GM21717 (cell line): ENCODE data around the gene ADCY5.

Experiments used
- ATAC-seq: cut with Tn5 transposase; IDR thresholded peaks from one replicate; pipeline ENCODE4 v1.9.1; 2021; ENCODE audit warnings: mild to moderate bottlenecking, moderate library complexity; ENCODE audit not compliant: unreplicated experiment

ADCY5 gene

DNA sequence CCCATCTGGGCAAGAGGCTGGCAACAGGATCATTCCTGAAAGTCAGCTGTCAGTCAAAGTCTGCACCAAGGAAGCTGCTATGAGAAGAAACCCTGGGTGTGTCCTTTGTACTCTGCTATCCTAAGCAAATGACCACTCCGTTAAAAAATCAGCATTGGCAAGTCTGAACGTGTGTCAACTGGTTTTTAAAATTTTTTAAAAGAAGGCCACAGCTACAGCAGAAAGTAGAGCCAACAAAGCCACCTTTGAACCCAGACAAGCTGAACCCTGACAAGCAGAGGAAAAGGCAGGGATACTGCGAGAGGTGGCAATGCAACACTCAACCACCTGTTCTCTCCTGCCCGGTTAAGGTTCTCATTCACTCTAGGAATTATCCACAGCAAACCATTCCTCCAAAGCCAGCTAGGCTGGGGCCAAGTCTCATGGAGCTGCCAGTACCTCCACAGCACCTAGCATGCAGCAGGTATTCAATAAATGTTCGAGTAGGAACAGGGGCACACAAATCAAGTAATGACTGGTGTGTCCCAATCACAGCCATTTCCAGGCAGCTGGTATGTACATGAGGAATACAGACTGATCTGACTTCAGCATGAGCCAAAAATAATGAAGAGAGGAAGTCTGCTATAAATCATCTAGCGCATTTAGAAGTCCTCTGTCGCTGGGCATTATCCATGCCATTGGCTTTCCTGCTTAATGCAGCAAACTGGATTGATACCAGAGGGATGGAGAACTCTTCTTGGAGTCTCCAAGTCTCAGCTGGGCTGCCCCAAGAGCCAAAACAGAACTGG, 76.0 kb downstream of the ADCY5 start:
- no peak for ATAC-seq

DNA sequence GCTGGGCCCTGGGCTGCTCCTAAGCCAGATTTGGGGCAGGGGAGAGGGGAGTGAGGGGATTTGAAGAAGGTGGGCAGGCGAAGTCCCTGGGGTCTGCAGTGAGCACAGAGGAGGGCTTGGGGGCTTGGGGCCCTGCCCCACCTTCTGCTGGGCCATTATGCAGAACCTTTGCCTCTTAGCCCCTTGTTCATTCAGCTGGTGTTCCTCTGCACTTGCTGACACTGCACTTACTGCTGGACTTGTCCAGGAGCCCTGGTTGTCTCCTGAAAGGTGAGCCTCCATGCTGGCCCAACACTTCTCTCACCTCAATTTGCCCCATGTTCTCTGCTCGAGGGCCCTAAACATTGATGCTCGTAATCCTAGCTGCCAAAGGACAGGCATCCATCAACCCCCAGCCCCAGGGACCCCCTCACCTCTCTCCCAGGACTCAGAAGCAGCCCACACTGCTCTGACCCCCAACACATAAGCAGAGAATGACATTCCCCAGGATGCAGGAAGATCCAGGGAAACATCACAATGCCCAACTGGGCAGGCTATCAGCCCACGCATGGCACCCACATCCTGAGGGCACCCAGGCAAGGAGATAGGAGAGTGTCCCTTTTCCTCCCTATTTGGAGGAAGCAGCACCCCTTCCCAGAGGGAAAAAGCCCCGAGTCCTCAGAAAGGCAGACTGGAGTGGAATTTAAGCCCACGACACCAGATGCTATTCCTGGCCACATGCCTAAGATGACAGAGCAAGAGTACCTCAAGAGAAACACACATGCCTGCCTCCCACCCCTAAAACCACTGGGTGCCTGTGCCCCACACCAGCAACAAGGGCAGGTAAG, 76.8 kb downstream of the ADCY5 start:
- no peak for ATAC-seq

DNA sequence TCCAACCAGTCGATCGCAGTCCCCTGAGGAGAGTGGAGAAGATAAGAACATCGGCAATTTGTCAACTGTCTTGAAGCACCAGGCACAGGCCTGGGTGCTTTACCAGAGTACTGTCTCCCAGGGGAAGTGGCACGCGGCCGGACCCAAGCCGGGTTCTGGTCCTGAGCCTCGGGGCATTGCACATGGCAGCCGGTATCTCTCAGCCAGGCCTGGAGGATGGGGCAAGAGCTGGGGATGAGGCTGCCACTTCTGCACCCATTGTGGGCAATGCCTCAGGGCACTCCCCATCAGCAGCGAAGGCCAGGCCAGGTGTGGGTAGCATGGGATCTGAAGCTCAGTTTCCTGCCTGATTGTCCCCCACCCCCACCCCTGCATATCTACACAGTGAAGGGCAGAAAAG, 77.5 kb downstream of the ADCY5 start:
- no peak for ATAC-seq

DNA sequence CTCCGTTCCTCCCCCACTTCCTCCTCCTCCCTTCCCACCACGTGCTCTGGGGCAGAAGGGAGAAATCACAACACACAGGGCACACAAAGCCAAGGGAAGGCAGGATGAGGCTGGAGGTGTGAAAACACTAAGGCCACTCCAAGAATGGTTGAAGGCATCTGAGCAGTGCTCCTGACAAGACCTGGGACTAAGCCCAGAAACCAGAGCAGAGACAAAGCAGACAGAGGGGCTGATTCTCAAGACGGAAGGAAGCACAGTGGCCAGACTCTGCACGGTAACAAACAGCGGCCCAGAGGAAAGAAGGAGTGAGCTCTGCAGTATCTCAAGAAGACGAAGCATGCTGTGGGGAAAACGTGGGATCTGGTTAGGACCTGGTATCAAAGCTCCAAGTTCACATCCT, 78.1 kb downstream of the ADCY5 start:
- ATAC-seq: no peak

DNA sequence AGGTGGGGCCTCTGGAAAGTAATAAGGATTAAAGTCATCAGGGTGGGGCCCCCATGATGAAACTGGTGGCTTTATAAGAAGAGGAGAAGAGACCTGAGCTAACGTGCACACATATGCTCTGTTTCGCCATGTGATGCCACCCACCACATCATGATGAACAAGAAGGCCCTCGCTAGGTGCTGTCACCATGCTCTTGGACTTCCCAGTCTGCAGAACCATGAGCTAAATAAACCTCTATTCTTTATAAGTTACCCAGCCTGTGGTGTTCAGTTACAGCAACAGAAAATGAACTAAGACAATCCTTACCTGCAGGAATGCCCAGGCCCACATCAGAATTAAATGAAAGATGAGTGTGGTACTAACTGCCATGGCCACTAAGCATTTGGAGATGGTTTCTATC, 79.8 kb downstream of the ADCY5 start:
- ATAC-seq: no peak

DNA sequence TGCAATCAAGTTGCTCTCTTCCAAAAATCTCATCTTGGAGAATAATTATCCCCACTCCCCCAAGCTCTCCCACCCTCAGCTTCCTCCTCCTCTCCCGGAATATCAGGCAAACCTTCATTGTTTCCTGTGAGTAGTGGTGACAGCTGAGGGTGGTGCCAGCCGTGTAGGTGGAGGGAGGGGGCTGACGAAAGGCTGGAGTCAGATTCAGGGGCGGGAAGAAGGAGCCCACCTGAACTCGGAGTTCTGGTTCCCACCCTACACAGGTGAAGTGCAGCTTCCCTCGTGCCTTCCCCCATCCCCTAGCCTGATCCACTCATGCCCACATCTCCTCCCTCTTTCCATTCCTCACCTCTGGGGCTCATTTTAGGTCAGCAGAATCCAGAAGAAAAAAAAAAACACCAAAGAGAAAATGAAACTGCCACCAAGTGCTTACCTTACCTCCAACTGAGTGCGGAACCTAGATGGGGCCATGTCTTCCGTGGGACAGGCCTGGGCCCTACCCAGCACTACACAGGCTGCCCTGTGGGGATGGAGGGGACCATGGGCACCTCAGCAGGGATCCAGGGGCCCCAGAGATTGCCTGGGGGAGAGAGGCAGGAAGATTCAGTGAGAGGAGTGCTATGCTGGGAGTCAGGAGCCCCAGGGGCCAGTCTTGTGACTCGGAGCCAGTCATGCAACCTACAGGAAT, 81.3 kb downstream of the ADCY5 start:
- ATAC-seq: no peak

DNA sequence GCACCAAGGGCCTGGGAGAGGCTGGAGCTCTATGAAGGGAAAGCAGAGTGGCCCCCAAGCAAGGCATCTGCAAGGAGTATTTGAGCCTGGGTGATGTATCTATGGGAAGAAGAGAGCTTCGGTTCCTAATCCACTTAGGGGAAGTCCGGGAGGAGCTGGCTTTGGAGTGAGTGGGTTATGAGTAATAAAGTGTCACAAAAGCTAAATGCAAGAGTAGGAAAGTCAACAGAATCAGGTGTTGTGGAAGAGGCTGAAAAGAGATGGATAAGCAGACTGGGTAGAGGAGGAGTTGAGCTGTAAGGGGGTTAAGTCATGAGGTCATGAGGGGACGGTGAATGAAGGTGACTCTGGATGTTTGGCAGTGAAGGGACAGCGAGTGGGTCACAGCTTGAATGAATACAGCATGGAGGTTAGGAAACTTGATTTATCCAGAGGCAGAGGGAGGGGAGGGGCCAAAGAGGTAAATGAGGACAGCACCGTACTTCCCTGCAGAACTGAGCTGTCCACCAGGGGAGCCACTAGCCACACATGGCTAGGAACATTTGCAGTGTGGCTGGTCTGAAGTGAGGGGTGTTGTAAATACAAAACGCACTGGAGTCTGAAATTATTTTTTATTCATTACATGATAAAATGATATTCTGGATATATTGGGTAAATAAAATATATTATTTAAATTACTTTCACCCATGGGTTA, 83.3 kb downstream of the ADCY5 start:
- no peak for ATAC-seq

DNA sequence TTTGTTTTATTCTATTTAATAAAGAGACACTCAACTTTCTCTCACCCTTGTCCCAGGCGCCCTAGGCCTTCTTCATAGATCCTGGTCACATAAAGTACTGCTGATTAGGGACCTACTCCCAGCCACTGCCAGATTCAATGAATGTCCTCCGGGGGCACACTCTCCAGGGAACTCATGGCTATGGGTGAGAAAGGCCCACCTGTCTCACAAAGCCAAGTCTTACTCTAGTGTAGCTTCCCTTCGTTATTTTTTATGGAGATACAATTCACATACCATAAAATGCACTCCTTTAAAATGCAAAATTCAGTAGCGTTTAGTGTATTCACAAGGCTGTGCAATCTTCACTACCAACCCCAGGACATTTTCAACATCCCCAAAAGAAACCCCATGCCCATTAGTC, 87.8 kb downstream of the ADCY5 start:
- no peak for ATAC-seq

DNA sequence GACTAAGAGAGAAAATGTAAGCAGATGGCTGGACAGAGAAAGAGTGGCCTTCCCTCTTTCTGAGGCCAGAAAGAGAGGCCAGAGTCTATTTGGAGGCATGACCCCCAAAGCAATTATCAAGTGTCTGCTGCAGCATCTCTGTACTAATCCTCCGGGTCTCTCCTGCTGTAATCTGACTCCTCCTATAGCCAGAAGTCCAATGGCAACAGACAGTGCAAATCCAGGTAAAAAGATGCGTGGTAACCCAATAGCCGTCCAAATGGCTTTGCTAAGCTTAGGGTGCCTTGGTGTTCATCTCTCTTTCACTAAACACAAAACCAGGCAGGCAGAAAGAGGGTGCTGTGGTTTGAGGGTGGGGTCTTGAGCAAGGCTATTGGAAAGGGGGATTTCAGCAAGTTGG, 91.6 kb downstream of the ADCY5 start:
- no peak for ATAC-seq

DNA sequence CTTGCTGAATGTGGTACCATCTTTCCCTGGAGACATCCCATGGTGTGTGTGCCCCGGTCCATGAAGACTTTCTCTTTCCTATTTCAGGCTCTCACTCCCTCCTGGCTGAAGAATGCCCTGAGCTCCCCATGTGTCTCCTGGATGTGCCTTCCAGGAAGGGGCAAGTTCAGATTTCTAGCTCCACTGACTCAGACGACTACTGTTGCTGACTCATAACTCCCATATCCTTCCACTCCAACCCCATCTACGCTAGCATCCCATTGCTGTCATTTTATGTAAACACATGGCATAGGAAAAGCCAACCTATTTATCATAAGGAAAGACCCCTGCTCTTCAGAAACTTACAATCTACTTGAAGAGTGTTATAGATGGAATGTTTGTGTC, 95.0 kb downstream of the ADCY5 start:
- no peak for ATAC-seq

DNA sequence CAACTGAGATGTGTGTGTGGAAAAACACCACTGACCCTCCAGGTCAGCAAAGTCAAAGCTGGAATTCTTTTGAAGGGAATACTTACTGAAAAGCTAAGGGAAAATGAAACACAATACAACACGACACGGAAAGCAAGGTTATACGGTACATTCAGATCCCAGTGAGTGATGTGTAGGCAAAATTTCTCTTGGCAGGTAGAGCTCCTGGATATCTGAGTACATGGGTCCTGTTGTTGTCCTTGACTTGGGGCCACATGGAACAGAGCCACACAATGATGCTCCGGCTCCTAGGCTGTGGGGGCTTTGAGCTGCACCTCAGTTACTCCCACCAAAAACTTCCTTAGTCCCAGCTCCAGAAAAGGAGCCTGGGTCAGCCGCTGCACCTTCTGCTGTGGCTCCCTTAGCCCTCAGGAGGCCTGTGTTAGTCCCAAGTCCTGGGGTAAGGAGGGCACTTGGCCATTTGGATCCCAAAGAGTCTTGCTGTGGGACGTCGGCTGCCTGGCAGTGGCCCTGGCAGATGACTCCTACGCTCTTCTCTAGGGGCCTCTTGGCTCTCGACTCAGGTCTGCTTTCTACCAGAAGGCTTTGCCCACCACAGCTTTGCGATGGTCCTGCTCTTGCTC, 95.6 kb downstream of the ADCY5 start:
- no peak for ATAC-seq

DNA sequence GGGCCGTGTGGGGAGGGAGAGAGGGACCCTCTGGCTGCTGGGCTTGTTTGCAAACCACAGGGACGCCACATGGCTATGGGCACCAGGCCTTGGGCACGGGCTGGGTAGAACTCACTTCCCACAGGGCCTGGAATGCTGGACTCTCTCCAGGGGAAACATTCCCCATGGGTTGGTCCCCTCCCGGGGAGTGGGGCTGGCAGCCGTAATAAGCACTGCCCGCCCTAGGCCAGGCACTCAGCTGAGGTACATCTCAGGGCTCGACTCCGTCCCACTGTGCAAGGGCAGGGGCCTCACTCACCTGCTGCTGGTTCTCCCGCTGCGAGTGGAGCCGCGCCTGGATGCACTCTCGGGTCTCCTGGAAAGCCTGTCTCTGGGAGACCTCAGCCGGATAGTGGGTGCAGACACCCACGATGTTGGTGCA, 96.7 kb downstream of the ADCY5 start:
- ATAC-seq: no peak

DNA sequence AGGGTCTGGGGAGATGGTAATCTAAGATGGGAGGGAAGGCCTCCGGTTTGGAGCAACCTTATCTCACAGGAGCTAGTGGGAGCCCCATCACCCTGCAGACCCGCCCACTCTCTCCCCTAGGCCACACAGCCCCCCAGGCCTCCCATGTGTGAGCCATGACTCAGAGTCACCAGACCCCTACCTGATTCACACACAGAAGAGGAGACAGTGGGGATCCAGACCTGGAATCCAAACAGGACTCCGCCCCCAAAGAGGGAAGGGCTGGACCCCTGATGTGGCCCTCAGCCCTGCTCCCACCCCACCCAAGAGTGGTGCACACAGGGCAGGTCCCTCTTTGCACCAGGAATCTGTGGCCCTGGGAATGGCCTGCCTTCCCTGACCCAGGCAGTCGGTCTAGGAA, 97.4 kb downstream of the ADCY5 start:
- no peak for ATAC-seq

DNA sequence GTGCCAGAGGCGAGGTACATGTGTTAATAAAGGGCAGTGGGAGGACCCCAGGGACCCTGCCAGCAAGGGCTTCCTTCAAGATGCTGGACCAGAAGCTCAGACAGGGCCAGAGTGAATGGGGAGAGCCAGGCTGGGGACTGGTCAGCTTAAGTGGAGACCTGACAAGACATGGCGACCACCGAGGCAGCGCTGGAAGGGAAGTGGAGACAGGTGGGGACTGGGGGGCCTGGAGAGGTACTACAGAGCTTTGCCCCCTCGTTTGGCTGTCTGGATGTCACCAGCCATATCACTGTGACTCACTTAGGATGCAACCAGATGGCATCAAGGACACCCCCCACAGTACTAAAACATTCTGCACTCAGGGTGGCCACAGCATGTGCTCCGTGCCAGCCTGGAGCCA, 97.9 kb downstream of the ADCY5 start:
- ATAC-seq: no peak

DNA sequence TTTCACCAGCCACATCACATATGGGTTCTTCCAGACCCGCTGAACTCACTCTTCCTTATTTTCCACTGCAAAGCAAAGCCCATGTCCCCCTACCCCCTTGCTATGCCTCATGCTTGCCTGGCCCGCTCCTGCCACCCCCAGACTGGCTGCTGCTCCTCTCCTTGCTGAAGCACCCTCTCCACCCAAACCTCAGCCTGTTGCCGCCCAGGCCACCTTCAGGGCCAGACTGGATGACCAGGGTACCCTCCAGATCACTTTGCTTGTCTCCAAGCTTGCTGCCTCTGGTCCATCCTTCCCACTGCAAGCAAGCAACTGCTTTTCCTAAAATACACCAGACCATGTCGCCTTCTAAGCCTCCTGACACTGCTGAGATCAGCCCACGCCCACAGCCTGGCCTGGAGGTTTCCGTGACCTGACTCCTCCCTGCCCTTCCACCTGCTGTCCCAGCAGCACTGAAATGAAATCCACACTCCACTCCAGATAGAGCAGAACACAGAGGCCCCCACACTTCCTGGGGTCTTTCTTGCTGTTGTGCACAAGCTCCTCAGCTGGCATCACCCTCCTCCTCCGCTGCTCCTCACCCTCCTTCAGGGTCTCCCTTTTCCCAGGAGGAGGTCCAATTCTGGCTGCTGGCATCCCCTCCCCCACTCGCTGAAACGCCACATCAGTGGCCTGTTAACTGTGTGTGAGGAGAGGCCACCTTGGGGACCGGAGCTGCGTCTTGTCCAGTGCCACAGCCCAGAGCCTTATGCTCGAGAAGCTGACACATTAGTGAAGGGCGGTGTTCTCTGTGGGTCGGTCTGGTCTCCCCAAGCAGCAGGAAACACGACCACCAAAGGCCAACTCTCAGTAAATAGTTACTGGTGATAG, 99.1 kb downstream of the ADCY5 start:
- ATAC-seq: no peak

DNA sequence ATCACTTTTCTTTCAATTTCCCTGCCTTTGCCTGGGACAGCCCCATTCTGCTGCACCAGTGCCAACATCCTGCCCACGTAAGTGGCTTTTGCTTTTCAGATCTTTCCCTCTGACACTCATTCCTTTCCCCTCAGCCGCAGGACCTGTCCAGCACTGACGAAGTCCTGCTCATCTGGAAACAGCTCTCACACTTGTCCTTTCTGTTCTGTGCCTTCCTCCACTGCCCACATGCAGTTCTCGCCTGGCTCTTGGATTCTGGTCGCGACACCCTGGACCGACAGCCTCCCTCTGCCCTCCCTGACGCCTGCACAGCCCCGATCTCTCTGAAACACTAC, 99.7 kb downstream of the ADCY5 start:
- no peak for ATAC-seq

DNA sequence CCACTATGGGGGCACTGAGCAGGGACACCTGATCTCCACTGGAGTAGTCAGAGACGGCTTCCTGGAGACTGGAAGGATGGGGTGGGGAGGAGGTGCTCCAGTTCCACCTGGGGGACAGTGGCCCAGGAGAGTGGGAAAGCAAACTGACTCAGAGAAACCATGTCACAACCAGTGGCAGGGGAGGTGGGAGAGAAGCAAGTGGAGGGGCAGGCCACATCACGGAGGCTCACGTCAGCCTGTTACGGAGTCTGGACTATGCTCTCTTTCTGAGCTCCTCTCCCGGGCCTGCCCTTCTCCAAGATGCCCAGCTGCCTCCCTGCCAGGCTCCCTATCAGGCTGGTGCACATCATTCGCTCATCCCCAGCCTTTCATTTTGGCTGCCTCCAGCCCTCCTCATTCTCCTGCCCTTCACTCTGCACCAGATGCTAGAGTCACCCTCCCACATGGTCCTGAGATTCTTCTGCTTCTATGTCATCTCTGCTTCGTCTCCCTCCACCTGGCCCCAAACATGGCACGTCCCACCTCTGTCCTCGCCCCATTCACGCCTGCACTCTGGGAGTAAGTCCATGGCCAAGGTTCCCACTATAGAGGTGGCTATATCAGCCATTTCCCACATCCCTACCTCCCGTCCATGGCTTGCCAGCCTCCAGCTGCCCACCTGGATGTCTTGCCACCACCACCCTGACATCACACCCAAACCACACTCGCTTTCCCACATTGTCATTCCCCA, 100.3 kb downstream of the ADCY5 start:
- ATAC-seq: no peak

DNA sequence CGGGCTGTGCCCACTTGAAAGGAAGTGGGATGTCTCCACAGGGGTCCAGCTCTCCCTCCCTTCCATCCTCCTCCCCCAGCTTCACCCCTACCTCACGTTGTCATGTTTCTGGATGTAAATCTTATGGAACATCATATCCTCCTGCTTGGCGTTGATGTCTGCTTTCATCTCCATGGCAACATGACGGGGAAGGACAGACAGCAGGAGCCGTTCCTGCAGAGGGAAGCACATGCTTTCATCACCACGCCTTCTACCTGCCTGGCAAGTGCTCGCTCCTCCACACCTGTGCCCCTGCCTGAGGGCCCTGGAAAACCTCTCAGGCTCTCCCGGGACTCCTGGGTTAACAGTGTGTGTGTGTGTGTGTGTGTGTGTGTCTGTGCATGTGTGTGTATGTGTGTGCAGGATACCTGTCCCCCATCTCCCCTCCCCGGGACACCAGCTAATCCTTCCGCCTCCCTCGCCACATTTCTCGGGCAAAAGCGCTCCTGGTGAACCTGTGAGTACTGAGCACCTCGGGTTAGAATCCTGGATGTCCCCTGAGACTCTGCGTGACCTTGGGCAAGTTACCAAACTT, 101.1 kb downstream of the ADCY5 start:
- no peak for ATAC-seq

DNA sequence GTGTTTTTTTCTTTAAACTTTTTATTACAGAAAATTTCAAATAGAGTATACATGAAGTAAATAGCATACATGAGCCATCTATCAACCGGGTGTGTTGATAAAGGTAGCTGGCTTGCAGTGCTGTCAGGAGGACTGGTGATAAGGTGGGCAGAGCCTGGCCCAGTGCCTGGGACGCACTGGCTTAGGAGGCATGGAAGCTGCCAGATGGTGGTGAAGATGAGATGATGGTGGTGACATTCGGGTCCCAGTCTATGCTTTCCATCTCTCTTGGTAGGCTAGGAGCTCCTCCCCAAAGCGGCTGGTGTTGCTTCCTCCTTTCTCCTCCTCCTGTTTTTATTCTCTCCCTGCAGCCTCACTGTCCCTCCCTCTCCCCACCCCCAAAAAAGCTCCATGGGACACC, 101.7 kb downstream of the ADCY5 start:
- no peak for ATAC-seq
